ENCODE data around the gene SLC4A1AP. TPM values are rescaled to one million over a fixed set of nuclear protein-coding genes. Genes with fewer than 3 reads are reported as not detected.

The SLC4A1AP gene
- polyA plus RNA-seq, 2 of the 4 experiments (the other 2 are of a cell fraction), result 32.6 to 33.0 TPM

DNA sequence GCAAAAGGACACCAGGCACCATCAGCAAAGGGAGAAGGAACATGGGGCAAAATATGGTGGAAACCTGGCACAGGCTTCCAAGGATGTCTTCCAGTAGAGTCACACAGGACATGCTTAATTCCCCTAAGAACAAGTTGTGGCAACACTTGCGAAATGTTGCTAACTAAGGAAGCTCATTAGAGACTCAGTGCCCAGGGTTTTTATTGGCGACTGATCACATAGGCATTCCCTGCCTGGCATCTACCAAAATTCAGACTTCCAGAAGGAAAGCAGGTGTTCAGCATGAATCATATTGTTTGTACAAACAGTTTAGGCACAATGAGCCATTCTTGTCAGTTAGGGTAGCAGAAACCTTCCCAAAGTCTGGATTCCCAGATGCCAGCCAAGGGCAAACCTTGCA is 25.7 kb downstream of the SLC4A1AP start:
- TF ChIP-seq POLR2A (IDR thresholded peaks at IDR 0.05; ENCODE audit: low read length), result no peak
- no peak for TF ChIP-seq HDAC2 (IDR thresholded peaks at IDR 0.05)
- TF ChIP-seq, protein P1, sequence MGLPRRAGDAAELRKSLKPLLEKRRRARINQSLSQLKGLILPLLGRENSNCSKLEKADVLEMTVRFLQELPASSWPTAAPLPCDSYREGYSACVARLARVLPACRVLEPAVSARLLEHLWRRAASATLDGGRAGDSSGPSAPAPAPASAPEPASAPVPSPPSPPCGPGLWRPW (IDR thresholded peaks at IDR 0.05), result no peak
- TF ChIP-seq, protein P2, sequence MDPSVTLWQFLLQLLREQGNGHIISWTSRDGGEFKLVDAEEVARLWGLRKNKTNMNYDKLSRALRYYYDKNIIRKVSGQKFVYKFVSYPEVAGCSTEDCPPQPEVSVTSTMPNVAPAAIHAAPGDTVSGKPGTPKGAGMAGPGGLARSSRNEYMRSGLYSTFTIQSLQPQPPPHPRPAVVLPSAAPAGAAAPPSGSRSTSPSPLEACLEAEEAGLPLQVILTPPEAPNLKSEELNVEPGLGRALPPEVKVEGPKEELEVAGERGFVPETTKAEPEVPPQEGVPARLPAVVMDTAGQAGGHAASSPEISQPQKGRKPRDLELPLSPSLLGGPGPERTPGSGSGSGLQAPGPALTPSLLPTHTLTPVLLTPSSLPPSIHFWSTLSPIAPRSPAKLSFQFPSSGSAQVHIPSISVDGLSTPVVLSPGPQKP (IDR thresholded peaks at IDR 0.05; ENCODE audit: low read depth, low read length), result no peak
- TF ChIP-seq ZNF302 (CRISPR knock-in tag; IDR thresholded peaks at IDR 0.05), result no peak
- TF ChIP-seq RNF2 (IDR thresholded peaks at IDR 0.05; ENCODE audit: borderline replicate concordance, low read depth), result no peak
- no peak for TF ChIP-seq SREBF2 (IDR thresholded peaks at IDR 0.05)
- TF ChIP-seq RAD21 (conservative IDR thresholded peaks at IDR 0.05 in 1 of 2, IDR thresholded peaks at IDR 0.05 in 1 of 2), result no peak
- TF ChIP-seq ESRRA (IDR thresholded peaks at IDR 0.05; ENCODE audit: borderline replicate concordance, low read length), result no peak
- TF ChIP-seq MAZ (IDR thresholded peaks at IDR 0.05; ENCODE audit: borderline replicate concordance, low read depth, low read length), result no peak
- TF ChIP-seq MYC (IDR thresholded peaks at IDR 0.05; ENCODE audit: borderline replicate concordance, low read length), result no peak
- TF ChIP-seq EHMT2 (IDR thresholded peaks at IDR 0.05; ENCODE audit: low read depth), result no peak
- TF ChIP-seq, protein P3, sequence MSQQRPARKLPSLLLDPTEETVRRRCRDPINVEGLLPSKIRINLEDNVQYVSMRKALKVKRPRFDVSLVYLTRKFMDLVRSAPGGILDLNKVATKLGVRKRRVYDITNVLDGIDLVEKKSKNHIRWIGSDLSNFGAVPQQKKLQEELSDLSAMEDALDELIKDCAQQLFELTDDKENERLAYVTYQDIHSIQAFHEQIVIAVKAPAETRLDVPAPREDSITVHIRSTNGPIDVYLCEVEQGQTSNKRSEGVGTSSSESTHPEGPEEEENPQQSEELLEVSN (IDR thresholded peaks at IDR 0.05; ENCODE audit: borderline replicate concordance, low read depth), result no peak
- TF ChIP-seq CHD4 (IDR thresholded peaks at IDR 0.05; ENCODE audit: borderline replicate concordance), result no peak
- TF ChIP-seq MAFK (IDR thresholded peaks at IDR 0.05; ENCODE audit: partially characterized antibody), result no peak
- no peak for TF ChIP-seq HOXB13 (CRISPR knock-in tag; IDR thresholded peaks at IDR 0.05; ENCODE audit: low read depth)
- TF ChIP-seq, protein P4, sequence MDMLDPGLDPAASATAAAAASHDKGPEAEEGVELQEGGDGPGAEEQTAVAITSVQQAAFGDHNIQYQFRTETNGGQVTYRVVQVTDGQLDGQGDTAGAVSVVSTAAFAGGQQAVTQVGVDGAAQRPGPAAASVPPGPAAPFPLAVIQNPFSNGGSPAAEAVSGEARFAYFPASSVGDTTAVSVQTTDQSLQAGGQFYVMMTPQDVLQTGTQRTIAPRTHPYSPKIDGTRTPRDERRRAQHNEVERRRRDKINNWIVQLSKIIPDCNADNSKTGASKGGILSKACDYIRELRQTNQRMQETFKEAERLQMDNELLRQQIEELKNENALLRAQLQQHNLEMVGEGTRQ (IDR thresholded peaks at IDR 0.05), result no peak
- 92% methylated on average over 2 of the region's 2 CpGs for WGBS (ENCODE audit: missing lambda C conversion rate)
- POLR2A ChIA-PET, result no interaction called here
- Histone ChIP-seq H3K4me1 (peaks cover 6% of the 10 kb centered on the region; the same call in 2 of the 3 replicates), H3K27ac (no peak overlapping the region), H3K9me3 (no peaks in the 10 kb centered on the region), H3K4me2 (no peak overlapping the region), H3K4me3 (no peak overlapping the region)
- FAIRE-seq (no peak), ATAC-seq (no peak), DNase-seq (ENCODE audit: low read depth in 1 of 2, low spot score in 1 of 2) (no peak)
- CTCF ChIA-PET, result interaction anchor here (0.7 to 6.9 kb wide), 5 partner anchors 7 to 763 kb away, joined by 3 to 53 read pairs (median 7); no protein-coding TSS in a partner anchor

DNA sequence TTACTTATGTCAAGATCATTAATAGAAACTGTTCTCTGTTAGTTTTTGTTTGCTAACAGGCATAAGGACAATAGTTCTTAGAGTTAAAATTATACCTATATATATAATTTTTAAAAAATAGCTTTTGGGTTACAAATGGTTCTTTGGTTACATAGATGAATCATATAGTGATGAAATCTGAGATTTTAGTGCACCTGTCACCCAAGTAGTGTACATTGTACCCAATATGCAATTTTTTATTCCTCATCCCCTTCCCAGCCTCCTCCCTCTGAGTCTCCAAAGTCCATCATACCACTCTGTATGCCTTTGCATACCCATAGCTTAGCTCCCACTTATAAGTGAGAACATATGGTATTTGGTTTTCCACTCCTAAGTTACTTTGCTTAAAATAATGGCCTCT is 26.4 kb downstream of the SLC4A1AP start:
- ATAC-seq, result no peak
- ChIA-PET CTCF (interaction anchor here (0.7 to 6.9 kb wide), 5 partner anchors 8 to 763 kb away, joined by 3 to 53 read pairs (median 7); no protein-coding TSS in a partner anchor), POLR2A (interaction anchor here (0.6 kb wide), 1 partner anchor 893 kb away, joined by 3 read pairs; no protein-coding TSS in a partner anchor)
- TF ChIP-seq CBX2 (IDR thresholded peaks at IDR 0.05; ENCODE audit: borderline replicate concordance, low read depth), result no peak
- TF ChIP-seq TFCP2L1 (CRISPR knock-in tag; IDR thresholded peaks at IDR 0.05), result no peak
- TF ChIP-seq TP53 (CRISPR knock-in tag; IDR thresholded peaks at IDR 0.05), result no peak
- TF ChIP-seq RFX5 (IDR thresholded peaks at IDR 0.05), result no peak
- TF ChIP-seq JUN (IDR thresholded peaks at IDR 0.05), result no peak
- TF ChIP-seq, protein P1 (IDR thresholded peaks at IDR 0.05), result no peak
- no peak for TF ChIP-seq PHF8 (IDR thresholded peaks at IDR 0.05; ENCODE audit: borderline replicate concordance, low read depth)
- TF ChIP-seq SREBF2 (IDR thresholded peaks at IDR 0.05), result no peak
- TF ChIP-seq ZSCAN20 (CRISPR knock-in tag; IDR thresholded peaks at IDR 0.05), result no peak
- TF ChIP-seq, protein P5, sequence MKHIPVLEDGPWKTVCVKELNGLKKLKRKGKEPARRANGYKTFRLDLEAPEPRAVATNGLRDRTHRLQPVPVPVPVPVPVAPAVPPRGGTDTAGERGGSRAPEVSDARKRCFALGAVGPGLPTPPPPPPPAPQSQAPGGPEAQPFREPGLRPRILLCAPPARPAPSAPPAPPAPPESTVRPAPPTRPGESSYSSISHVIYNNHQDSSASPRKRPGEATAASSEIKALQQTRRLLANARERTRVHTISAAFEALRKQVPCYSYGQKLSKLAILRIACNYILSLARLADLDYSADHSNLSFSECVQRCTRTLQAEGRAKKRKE (CRISPR knock-in tag; IDR thresholded peaks at IDR 0.05; ENCODE audit: low read depth), result no peak
- TF ChIP-seq, protein P4 (IDR thresholded peaks at IDR 0.05), result no peak
- no peak for TF ChIP-seq POLR2A (IDR thresholded peaks at IDR 0.05; ENCODE audit: low read length)
- no peak for TF ChIP-seq RARB (CRISPR knock-in tag; IDR thresholded peaks at IDR 0.05)
- TF ChIP-seq BHLHE40 (IDR thresholded peaks at IDR 0.05; ENCODE audit: low read depth, low read length), result no peak
- no peak for TF ChIP-seq MAZ (IDR thresholded peaks at IDR 0.05; ENCODE audit: borderline replicate concordance, low read depth, low read length)
- Histone ChIP-seq H3K4me2 (no peak overlapping the region), H3K4me3 (no peak overlapping the region), H3K4me1 (peaks cover 6% of the 10 kb centered on the region; the same call in 2 of the 3 replicates), H3K27ac (no peak overlapping the region), H3K9me3 (no peaks in the 10 kb centered on the region)
- no peak for FAIRE-seq
- no peak for DNase-seq (ENCODE audit: low read depth in 1 of 2, low spot score in 1 of 2)
